ELR (cell line): ENCODE results near the gene RPIA.

ENCODE experiments used
- DNase-seq: peaks from one replicate; pipeline ENCODE4 v3.0.0-alpha.2; 2015; ENCODE audit warnings: low read depth

RPIA gene

DNA sequence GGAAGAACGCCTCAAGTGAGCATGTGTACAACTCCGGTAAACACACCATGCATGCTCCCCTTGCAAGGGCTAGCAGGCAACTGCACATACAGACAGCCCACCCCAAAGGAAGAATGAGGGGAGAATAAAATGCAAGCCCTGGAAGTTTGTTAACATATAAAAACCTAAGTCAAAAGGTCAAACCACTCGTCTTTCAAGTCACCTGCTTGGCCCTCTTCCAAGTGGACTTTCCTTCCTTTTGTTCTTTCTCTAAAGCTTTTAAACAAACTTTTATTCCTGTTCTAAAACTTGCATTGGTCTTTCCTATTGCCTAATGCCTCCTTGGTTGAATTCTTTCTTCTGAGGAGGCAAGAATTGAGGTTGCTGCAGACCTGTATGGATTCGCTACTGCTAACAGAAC is 5.2 kb upstream of the RPIA start:
- DNase-seq: no peak

DNA sequence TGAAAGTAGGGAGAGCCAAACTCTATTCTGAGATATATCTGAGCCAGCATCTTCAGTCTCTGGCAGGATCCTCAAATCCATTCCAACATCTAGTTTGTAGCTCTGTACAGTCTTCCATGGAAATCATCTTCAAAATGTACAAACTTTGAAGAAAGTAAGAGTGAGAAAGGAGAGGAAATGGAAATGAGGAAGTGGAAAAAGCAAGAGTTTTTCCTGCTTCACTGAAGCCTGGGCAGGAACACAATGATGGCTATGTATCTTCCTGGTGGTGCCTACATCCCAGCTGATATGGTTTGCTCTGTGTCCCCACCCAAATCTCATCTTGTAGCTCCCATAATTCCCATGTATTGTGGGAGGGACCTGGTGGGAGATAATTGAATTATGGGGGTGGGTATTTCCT is 4.1 kb upstream of the RPIA start:
- no peak for DNase-seq

- peak; percentile 47 for DNase-seq
These were observed 708 bp upstream of the RPIA start for GRCh38 chr2:88690591-88691338.

GRCh38 chr2:88692187-88692586 is 714 bp downstream of the RPIA start:
- DNase-seq: peak; percentile 52

GRCh38 chr2:88693911-88694414 is 2.5 kb downstream of the RPIA start:
- DNase-seq: no peak

DNA sequence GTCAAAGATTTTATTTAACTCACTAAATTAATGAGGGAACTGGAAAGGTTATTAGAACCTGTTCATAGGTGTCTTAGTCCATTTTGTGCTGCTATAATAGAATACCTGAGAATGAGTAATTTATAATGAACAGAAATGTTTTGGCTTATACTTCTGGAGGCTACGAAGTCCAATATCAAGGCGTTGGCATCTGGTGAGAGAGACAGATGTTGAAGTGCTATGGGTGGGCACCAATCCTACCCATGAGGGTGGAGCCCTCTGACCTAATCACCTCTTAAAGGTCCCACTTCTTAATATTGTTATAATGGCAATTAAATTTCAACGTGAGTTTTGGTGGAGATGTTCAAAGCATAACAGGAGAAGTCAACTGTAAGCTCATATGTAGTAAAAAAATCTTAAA is 5.1 kb downstream of the RPIA start:
- no peak for DNase-seq

- DNase-seq: no peak
These were observed 6.0 kb downstream of the RPIA start for GRCh38 chr2:88697370-88698026.

DNA sequence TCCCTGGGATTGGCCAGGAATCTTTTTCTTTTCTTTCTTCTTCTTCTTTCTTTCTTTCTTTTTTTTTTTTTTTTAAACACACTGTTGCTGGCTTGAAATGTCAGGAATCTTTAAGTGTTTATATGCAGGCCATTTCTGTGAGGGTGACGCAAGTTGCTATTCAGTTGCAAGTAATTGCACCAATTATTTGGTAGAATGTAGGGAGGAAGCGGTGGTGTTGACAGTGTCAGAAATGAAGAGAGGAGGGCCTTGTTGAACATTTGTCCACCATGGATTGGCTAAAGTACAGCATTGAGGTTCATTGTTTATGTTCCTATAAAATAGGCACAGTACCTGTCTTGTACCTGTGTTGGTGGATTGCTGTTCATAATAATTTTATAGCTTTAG is 6.5 kb downstream of the RPIA start:
- no peak for DNase-seq

GRCh38 chr2:88698498-88699233 is 7.2 kb downstream of the RPIA start:
- DNase-seq: no peak

GRCh38 chr2:88707003-88707402 is 15.5 kb downstream of the RPIA start:
- DNase-seq: no peak

DNA sequence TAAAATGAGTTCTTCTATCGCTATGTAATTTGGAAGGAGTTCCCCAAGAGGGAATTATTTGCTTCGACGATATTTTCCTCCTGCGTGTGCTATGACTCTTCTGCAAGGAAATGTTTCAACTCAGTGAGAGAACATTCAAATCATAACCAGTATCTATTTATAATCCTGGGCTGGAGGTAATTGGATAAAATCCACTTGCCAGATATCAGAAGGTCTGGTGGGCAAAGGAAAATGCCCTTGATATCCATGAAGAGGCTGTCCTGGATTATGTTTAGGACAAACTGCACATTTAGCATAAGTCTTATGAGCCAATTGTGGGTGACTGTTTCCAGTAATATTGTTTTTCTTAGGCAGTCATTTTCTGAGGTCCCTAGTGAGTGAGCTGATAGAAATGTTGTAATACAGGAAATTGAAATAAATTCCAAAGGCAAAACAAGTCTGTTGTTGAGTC is 17.7 kb downstream of the RPIA start:
- DNase-seq: peak; percentile 38

- no peak for DNase-seq
These were observed 19.8 kb downstream of the RPIA start for GRCh38 chr2:88711289-88711688.

GRCh38 chr2:88711897-88712296 is 20.4 kb downstream of the RPIA start:
- no peak for DNase-seq

DNA sequence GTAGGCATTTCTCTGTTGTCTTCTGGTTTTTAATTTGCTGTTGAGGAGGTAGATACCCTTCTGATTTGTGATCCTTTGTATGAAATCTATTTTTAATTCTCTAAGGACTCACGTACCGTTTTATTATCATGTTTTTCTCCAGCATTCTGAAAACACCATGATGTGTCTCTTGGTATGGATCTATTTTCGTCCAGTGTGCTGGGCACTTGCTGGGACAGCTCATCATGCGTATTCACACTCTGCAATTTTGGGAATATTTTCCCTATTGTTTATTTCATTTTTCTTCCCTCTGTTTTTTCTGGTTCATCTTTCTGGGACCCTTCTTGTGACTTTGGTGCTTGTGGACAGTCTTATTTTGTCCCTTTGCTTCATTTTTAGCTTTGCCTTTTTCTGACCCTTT is 21.9 kb downstream of the RPIA start:
- DNase-seq: no peak

DNA sequence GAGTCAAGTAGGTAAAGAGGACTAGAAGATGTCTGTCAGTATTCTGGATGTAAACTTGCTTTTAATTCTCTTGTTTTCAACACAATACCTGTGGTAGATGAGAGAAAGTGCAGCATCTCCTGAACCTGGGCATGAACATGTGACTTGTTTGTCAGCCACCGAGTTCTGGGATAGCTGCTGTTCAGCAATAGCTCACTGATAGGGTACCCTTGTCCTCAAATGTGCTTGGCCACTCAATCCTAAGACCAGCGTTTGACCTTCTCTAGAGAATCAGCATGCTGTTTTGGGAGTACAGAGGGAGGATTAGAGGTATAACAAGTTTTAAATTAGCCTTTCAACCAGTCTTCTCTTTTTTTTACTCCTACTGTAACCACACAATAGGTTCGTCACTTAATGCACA is 23.2 kb downstream of the RPIA start:
- no peak for DNase-seq

DNA sequence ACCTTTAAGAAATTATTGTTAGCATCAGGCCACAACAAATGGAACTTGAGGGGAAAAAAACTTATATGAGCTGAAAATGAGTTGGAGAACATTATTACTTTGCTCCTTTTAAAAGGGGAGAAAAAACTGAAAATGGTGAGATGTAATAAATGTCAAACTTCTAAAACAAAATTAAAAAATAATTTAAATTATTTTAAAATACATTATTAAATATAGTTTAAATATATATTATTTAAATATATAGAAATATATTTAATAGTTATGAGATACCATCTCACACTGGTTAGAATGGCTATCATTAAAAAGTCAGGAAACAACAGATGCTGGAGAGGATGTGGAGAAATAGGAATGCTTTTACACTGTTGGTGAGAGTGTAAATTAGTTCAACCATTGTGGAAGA is 28.9 kb downstream of the RPIA start:
- DNase-seq: no peak

- no peak for DNase-seq
These were observed 29.8 kb downstream of the RPIA start for GRCh38 chr2:88721268-88721667.

GRCh38 chr2:88724643-88725332 is 33.3 kb downstream of the RPIA start:
- DNase-seq: no peak

DNA sequence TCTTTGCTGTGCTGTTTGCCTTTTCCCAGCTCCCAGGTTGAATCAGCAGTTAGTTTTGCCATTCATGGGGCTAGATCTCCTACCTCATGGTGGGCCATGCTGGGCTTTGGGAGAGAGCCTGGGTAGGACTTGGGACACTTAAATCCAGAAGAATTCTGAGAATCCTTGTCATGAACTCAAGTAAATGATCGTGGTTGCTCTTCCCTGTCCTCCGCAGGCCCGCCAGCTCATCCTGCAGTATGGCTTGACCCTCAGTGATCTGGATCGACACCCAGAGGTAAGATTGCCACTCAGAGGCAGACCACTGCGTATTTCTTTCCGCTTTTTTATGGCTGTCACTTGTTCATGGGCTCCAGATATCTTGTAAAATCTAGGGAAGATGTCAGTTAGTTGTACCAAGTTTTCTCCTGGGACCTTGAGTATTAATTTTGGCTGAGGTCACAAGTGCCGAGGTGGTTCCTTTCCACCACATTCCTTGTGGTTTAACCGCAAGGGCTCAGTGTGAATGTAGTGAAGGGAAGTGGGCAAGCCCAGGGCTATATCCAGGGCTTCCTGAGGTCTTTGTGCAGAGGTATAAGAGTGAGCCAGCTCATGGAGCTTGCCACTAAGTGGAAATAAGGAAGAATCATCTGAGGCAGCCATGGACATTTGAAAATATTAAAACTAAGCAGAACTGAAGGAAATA is 37.7 kb downstream of the RPIA start:
- peak; percentile 84 for DNase-seq

DNA sequence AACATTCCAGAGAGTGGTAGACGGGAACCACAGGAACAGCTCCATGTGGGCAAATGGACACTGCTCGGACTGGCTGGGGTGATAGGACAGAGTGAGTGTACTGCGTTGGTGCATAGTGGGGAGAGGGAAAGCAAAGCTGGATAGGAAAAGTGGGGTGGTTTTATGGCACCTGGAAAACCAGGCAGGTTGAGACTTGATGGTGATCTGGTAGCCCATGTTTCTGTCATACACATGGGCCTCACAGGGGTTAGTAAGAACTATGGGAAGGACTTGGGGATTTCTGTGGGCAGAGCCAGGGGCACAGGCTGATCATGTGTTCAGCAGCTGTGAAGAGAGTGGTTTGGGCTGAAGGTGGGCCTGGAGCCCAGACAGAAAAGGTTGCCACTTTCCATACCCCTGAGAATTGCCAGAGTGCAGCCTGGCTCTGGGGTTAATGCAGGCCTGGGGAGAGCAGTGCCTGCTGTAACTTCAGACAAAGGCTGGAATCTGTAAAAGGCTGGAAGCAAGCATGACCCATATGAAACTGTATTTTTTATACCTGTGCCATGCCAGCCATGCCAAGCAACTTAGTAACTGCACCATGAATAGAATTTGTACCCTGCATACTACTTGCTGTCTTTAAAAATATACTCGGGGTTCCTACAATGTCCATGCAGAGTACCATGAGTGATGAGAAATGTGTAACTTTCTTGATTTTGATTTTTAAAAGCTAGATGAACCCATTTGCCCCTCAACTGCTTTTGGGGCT is 41.9 kb downstream of the RPIA start:
- DNase-seq: no peak

DNA sequence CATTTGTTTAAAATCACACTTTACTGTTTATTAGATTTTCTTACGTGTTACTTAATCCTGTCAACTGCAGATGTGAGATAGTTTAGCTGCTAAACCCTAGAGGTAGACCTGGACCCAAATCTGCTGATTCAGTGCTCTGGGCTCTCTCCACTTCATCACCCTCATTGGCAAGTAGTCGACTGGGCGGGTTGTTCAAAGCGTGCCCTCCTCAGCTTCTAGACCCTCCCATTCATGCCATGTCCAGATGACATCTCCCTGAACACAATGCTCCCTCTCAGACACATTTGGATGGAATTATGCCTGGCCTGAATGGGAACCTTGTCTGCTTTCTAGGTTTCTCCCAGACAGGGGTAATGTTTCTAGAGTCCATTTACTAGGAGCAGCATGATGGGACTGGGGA is 43.7 kb downstream of the RPIA start:
- no peak for DNase-seq
